K562 (cell line): Measurements from ENCODE around the gene CMBL. TPM values are rescaled to one million over a fixed set of nuclear protein-coding genes. Genes with fewer than 3 reads are reported as not detected.

Experiments used
- ATAC-seq: fragments of 200-7000 bp; cut with Tn5 transposase; 3 replicates; pipeline ENCODE4 v1.9.1; 2020; ENCODE audit warnings: moderate library complexity
- BruUV-seq: library from RNA; stranded (reverse); fragments of 400-500 nt; replicated peaks from 2 replicates; lab custom pipeline; 2021; lab: Mats Ljungman, UMichigan
- CTCF ChIA-PET: fragments of 300-600 bp; formaldehyde crosslinking; extraction: SDS; loops from one replicate; lab custom pipeline; 2021; ENCODE audit warnings: low intra/inter-chr PET ratio; lab: Yijun Ruan, JAX
- POLR2A ChIA-PET: fragments of 300-600, 350-650 bp; sonication (Branson Sonifier 250); formaldehyde crosslinking; extraction: SDS; loops from one replicate; lab custom pipeline; 2021; ENCODE audit warnings: antibody characterized with exemption, inconsistent platforms; lab: Yijun Ruan, JAX
- DNase-seq, 4 experiments: peaks; one replicate each; pipeline versions ENCODE4 v3.0.0 to v3.0.0-alpha.2; 2011 to 2018; ENCODE audit warnings: low spot score in 3 of 4, mixed read lengths in 3 of 4; ENCODE audit errors: extremely low read depth in 1 of 4
- FAIRE-seq: peaks from 2 replicates; lab custom pipeline; 2011; peaks lifted over from hg19 to GRCh38; lab: Jason Lieb, UNC
- H2AFZ ChIP-seq: 2 replicates; pipeline ENCODE4 v1.6.0; 2011; ENCODE audit warnings: low read depth, low read length, control low read depth, inconsistent platforms
- H3K27ac ChIP-seq: fragments of 200-600 bp; 3 replicates; pipeline ENCODE4 v1.8.0; 2011; ENCODE audit warnings: low read depth, mild to moderate bottlenecking, control low read depth, inconsistent platforms, low read length, moderate library complexity, mixed read lengths; ENCODE audit errors: extremely low read depth
- H3K27me3 ChIP-seq, 2 experiments: fragments of 300-600 bp in 1 of 2; 2 replicates in 1 of 2; 3 replicates in 1 of 2; pipeline versions ENCODE4 v1.6.0 to v1.8.0; 2011; ENCODE audit warnings: inconsistent platforms in 2 of 2, low read length in 2 of 2, mild to moderate bottlenecking in 1 of 2, mixed read lengths in 1 of 2, moderate library complexity in 1 of 2; ENCODE audit not compliant: control insufficient read depth in 2 of 2, insufficient read depth in 2 of 2
- H3K36me3 ChIP-seq: fragments of 300-600 bp; 3 replicates; pipeline ENCODE4 v1.8.0; 2011; ENCODE audit warnings: mild to moderate bottlenecking, low read length, inconsistent platforms; ENCODE audit not compliant: control insufficient read depth, insufficient read depth
- H3K4me1 ChIP-seq, 2 experiments: fragments of 200-600 bp in 1 of 2; replicated peaks in 1 of 2; 2 replicates in 1 of 2; 3 replicates in 1 of 2; pipeline versions ENCODE4 v1.5.1 to v1.8.0; 2011; ENCODE audit warnings: inconsistent platforms in 2 of 2, low read length in 2 of 2, mild to moderate bottlenecking in 1 of 2, mixed read lengths in 1 of 2, moderate library complexity in 1 of 2; ENCODE audit not compliant: control insufficient read depth in 2 of 2, insufficient read depth in 2 of 2
- H3K4me2 ChIP-seq: 2 replicates; pipeline ENCODE4 v1.6.1; 2011; ENCODE audit warnings: low read length, control low read depth, inconsistent platforms, mixed read lengths; ENCODE audit not compliant: insufficient read depth
- H3K4me3 ChIP-seq: fragments of 200-600 bp; sonication (generic), shearing (Covaris generic); 2 replicates; pipeline ENCODE4 v1.5.1; 2016; ENCODE audit warnings: control low read depth, inconsistent platforms
- H3K79me2 ChIP-seq: fragments of 200-600 bp; 3 replicates; pipeline ENCODE4 v1.8.0; 2011; ENCODE audit warnings: low read length, inconsistent platforms; ENCODE audit not compliant: control insufficient read depth, insufficient read depth
- H3K9ac ChIP-seq, 2 experiments: 2 replicates each; pipeline versions ENCODE4 v1.6.0 to v1.6.1; 2011; ENCODE audit warnings: low read depth in 2 of 2, low read length in 2 of 2, control low read depth in 1 of 2, inconsistent platforms in 1 of 2, mild to moderate bottlenecking in 1 of 2, mixed read lengths in 1 of 2; ENCODE audit not compliant: insufficient read depth in 1 of 2
- H3K9me1 ChIP-seq: one replicate; pipeline ENCODE4 v1.6.0; 2011; ENCODE audit warnings: inconsistent platforms, mild to moderate bottlenecking, low read length, moderate library complexity; ENCODE audit not compliant: control insufficient read depth, insufficient read depth
- H3K9me3 ChIP-seq: replicated peaks from 2 replicates; pipeline ENCODE4 v1.5.1; 2011; ENCODE audit warnings: low read depth, low read length, inconsistent platforms; ENCODE audit not compliant: control insufficient read depth, insufficient read depth
- H4K20me1 ChIP-seq: replicated peaks from 2 replicates; pipeline ENCODE4 v1.6.1; 2011; ENCODE audit warnings: low read length, inconsistent platforms, mixed read lengths; ENCODE audit not compliant: control insufficient read depth, insufficient read depth
- DACH1 ChIP-seq: fragments of 450-650 bp; IDR thresholded peaks from 2 replicates; pipeline ENCODE4 v1.6.1; 2018; ENCODE audit not compliant: partially characterized antibody
- GATAD2A ChIP-seq: fragments of 450-650 bp; IDR thresholded peaks from 2 replicates; pipeline ENCODE4 v1.6.1; 2017
- HCFC1 ChIP-seq: IDR thresholded peaks from 2 replicates; pipeline ENCODE4 v1.6.1; 2012; ENCODE audit warnings: low read depth, low read length, improper control_type of control experiment
- TFAP4 ChIP-seq: sonication (generic); formaldehyde crosslinking; IDR thresholded peaks from 2 replicates; pipeline ENCODE4 v1.8.0; 2022; ENCODE audit warnings: missing genetic modification reagents, mild to moderate bottlenecking, moderate library complexity, borderline replicate concordance
- ZNF121 ChIP-seq: sonication (generic); formaldehyde crosslinking; conservative IDR thresholded peaks from 2 replicates; pipeline ENCODE4 v1.8.0; 2022; ENCODE audit warnings: missing genetic modification reagents
- ZNF274 ChIP-seq: IDR thresholded peaks from 2 replicates; pipeline ENCODE4 v1.6.1; 2011; ENCODE audit warnings: low read depth, mild to moderate bottlenecking, low read length, moderate library complexity, borderline replicate concordance
- ZNF316 ChIP-seq: fragments of 450-650 bp; IDR thresholded peaks from 2 replicates; pipeline ENCODE4 v1.6.1; 2016
- WGBS: fragments of 100-300 bp; shearing (Covaris generic); methylation state at CpG from one replicate; pipeline ENCODE4 v1.1.6; 2016; ENCODE audit warnings: low coverage, mixed read lengths; ENCODE audit not compliant: insufficient coverage; ENCODE audit errors: missing lambda C conversion rate; 5-methylcytosine and 5-hydroxymethylcytosine counted together
- in situ Hi-C: fragments of 300-500 bp; cut with MboI; formaldehyde crosslinking; loops from 4 replicates; pipeline ENCODE4 v1.15.0; 2018; ENCODE audit warnings: inconsistent platforms, mixed read lengths
- intact Hi-C: fragments of 100-400 bp; cut with micrococcal nuclease; formaldehyde crosslinking; loops from 2 replicates; pipeline ENCODE4 v1.14.2; 2022
- polyA plus RNA-seq, 8 experiments: library from polyadenylated mRNA; depleted of rRNA in 4 of 8; stranded (reverse) in 5 of 8; unstranded in 3 of 8; fragments of >200 nt; fragmentation: Nextera tagmentation in 2 of 8; fragmentation: Illumina TruSeq in 1 of 8; extraction: Ambion mirVana in 2 of 8; extraction: Trizol in 1 of 8; gene quantifications; 2 replicates each; pipeline versions ENCODE4 v1.2.1 to v1.2.3, GENCODE V29; 2011 to 2014; ENCODE audit warnings: inconsistent platforms in 1 of 8, missing spikeins in 1 of 8
- total RNA-seq, 7 experiments: library from RNA; depleted of rRNA in 6 of 7; stranded (reverse); fragments of >200 nt in 6 of 7; fragmentation: Illumina TruSeq in 2 of 7; extraction: Trizol in 2 of 7; gene quantifications; 2 replicates each; pipeline versions ENCODE4 v1.2.1 to v1.2.3, GENCODE V29; 2011 to 2021; ENCODE audit warnings: low replicate concordance in 1 of 7

The CMBL gene
- total and polyA plus RNA-seq, 9 of the 15 experiments (the other 6 are each of a cell fraction or from before 2014, with no cell fraction given): 22.6 to 192 (median 71.1) TPM

- TF ChIP-seq ZNF316 (peak; percentile 23; the same call in 1 of the 2 replicates), HCFC1 (no peak), GATAD2A (no peak), ZNF121 (CRISPR knock-in tag) (peak; percentile 60)
- no TSS peak for BruUV-seq
- FAIRE-seq (no peak), DNase-seq (no peak), ATAC-seq (no peak)
- Histone ChIP-seq H3K4me3 (no peak overlapping the region), H3K36me3 (peaks cover 66% of the 10 kb centered on the region), H3K9me3 (no peaks in the 10 kb centered on the region), H3K9ac (no peak overlapping the region), H3K4me2 (no peak overlapping the region), H4K20me1 (no peaks in the 10 kb centered on the region), H3K27me3 (no peaks in the 10 kb centered on the region), H3K9me1 (no peaks in the 10 kb centered on the region), H3K79me2 (no peaks in the 10 kb centered on the region; the same call in 2 of the 3 replicates), H3K27ac (no peak overlapping the region), H3K4me1 (peaks cover 0 to 9% of the 10 kb centered on the region in 2 experiments; a peak in 3 of 5 replicates), H2AFZ (no peak overlapping the region)
- POLR2A ChIA-PET: interaction anchor here (1.2 to 1.8 kb wide), 3 partner anchors 12 to 84 kb away, joined by 4 to 7 read pairs (median 4); no protein-coding TSS in a partner anchor
- in situ Hi-C loops: loop anchor here (5.0 kb wide), 1 partner anchor 92 kb away; no protein-coding TSS in a partner anchor
- intact Hi-C loops: no loop called here
- 88% methylated on average over 7 of the region's 7 CpGs for WGBS
- CTCF ChIA-PET: no interaction called here
These were observed 27.6 kb downstream of the CMBL start for GRCh38 chr5:10279925-10280720.

- WGBS: 87% methylated on average over 4 of the region's 4 CpGs
These were observed 28.4 kb downstream of the CMBL start for GRCh38 chr5:10279328-10279727.

More at GRCh38 chr5:10279328-10279727, 28.4 kb downstream of the CMBL start:
- intact Hi-C loops (no loop called here), in situ Hi-C loops (no loop called here)
- Histone ChIP-seq H3K4me3 (no peak overlapping the region), H3K79me2 (no peaks in the 10 kb centered on the region; the same call in 2 of the 3 replicates), H3K9ac (no peak overlapping the region), H3K4me1 (peaks cover 0 to 6% of the 10 kb centered on the region in 2 experiments; a peak in 3 of 5 replicates), H3K27ac (no peak overlapping the region), H2AFZ (no peak overlapping the region), H3K9me1 (no peaks in the 10 kb centered on the region), H3K36me3 (peaks cover 63% of the 10 kb centered on the region), H3K27me3 (no peaks in the 10 kb centered on the region), H4K20me1 (no peaks in the 10 kb centered on the region), H3K9me3 (no peaks in the 10 kb centered on the region), H3K4me2 (no peak overlapping the region)
- FAIRE-seq (no peak), ATAC-seq (no peak), DNase-seq (no peak)
- TF ChIP-seq DACH1 (peak; percentile 56), TFAP4 (CRISPR knock-in tag) (peak; percentile 29; the same call in 1 of the 2 replicates), ZNF274 (no peak)
- POLR2A ChIA-PET: interaction anchor here (0.7 to 1.4 kb wide), 4 partner anchors 11 to 165 kb away, joined by 3 to 4 read pairs (median 4); no protein-coding TSS in a partner anchor
- TSS peak; percentile 83 for BruUV-seq
- CTCF ChIA-PET: interaction anchor here (0.6 kb wide), 1 partner anchor 56 kb away, joined by 3 read pairs; no protein-coding TSS in a partner anchor
